HTERT RPE-1 (cell line): ENCODE results near the gene GLIS1.
"Not testable (repeated sequence)": the region's sequence is repeated elsewhere in the genome, so short reads cannot be mapped to it uniquely, and the experiment has no call there.

Experiments
- in situ Hi-C: fragments of 300-500 bp; cut with MboI; formaldehyde crosslinking; loops from 4 replicates; pipeline ENCODE4 v1.14.3; 2020; ENCODE audit warnings: low sequenced_read_pairs

Gene GLIS1

DNA sequence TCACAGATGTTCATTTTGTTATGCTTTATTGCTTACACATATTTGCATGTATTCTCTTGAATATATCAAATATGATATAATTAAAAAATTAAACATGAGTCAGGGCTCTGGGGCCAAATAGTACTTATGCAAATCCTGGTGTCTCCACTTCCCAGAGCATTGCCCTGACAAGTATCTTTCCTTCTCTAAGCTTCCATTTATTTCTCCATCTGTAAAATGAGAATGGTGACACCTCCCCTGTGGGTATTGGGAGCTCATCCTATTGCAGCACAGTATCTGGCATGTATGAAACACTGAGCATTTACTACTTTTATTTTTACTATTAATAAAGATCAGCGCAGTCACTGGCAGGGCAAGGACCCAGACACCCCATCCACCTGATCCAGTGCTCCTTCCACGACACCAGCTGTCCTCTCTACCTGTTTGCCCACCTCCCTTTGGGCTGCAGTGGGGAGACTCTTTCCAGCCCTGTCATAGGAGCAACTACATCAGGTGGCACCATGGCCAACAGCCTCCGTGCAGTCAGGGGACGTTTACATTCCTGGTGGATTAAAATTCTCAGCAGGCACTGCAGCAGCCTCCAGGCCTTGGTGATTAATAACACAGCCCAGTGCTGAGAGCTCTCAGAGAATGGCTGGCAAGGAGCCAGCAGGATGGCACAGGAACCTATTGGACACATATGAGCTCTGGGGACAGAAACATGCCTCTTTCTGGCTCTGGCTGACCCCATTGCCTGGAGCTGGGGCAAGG, 166.7 kb downstream of the GLIS1 start:
- in situ Hi-C loops = no loop called here

DNA sequence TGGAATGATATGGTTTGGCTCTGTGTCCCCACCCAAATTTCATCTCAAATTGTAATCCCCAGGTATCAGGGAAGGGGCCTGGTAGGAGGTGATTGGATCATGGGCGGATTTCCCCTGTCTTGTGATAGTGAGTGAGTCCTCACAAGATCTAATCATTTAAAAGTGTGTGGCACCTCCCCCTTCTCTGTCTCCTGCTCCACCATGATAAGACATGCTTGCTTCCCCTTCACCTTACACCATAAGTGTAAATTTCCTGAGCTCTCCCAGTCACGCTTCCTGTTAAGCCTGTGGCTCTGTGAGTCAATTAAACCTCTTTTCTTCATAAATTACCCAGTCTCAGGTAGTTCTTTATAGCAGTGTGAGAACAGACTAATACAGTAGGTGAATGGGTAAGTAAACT, 170.4 kb downstream of the GLIS1 start:
- in situ Hi-C loops = no loop called here

DNA sequence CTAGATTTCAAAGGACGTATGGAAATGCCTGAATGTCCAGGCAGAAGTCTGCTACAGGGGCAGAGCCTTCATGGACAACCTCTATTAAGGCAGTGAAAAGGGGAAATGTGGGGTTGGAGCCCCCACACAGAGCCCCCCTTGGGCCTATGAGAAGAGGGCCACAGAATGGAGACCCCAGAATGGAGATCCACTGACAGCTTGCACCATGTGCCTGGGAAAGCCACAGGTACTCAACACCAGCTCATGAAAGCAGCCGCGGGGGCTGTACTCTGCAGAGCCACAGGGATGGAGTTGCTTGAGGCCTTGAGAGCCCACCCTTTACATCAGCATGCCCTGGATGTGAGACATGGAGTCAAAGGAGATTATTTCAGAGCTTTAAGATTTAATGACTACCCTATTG, 171.1 kb downstream of the GLIS1 start:
- in situ Hi-C loops = no loop called here

DNA sequence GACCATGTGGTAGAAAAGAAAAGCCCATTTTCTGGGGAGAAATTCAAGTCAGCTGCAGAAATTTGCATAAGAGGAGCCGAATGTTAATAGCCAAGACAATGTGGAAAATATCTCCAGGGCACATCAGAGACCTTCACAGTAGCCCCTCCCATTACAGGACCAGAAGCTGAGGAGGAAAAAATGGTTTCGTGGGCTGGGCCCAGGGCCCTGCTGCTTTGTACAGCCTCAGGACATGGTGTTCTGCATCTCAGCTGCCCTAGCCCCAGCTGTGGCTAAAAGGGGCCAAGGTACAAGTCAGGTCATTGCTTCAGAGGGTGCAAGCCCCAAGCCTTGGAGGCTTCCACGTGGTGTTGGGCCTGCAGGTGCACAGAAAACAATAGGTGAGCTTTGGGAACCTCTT, 171.5 kb downstream of the GLIS1 start:
- in situ Hi-C loops = no loop called here

DNA sequence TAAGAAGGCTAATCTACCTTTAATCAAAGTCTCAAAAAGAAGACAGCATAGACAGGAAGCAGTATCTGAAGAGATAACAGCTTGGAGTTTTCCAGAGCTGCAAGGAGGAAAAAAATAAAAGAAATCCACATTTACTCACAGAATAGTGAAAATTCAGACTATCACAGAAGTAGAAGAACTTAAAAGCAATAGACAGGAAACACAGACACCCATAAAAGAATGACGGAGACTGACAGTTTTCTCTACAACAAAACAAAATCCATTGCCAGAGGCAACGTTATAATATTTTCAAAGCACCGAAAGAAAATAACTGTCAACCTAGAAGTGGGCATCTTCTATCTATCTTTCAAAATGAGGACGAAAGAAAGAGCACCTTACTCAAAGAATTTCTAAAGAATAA, 175.4 kb downstream of the GLIS1 start:
- in situ Hi-C loops = no loop called here

DNA sequence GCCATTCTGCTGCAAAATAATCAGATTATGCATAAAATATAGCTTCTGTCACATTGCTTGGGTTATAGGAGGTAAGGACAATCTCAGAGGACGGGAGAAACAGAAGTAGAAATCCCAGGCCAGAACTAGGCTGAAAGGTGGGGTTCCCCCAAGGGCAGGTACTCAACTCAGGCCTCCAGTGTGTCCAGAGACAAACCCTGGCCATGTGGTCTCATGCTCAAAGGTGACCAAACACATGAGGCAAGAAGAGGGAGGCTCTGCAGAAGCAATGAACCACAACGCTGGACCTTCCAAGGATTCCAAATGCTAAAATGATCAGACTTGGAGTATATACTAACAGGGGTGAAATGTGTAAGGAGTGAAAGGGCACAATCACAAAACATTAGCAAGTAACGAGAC, 176.0 kb downstream of the GLIS1 start:
- in situ Hi-C loops = no loop called here

DNA sequence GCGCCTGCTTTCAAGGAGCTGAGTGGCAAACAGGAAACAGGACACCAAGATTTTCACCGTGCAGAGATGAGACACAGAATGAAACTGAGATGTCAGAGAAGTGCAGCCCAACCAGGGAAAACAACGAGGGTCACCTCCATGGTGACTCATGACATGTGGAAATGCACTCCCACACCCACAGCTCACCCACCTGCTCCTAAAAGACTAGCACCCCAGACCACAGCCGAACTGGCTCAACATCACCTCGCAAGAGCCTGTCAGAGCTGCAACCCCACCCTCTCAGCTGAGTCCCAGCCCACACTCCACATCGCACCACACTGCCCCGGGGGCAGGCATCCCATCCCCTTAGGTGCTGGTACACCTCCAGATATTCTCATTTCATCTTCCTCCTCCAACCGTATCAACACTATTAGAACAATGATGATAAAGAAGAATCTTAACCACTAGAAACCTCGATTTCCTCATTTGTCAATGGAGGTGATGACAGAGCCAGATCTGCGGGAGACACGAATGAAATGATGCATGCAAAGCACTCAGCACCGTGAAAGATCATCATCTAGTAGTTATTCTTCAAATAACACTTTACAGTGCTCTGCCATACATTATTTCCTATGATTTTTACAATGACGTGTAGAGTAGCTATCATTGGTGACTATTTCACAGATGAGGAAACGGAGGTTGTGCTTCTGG, 176.5 kb downstream of the GLIS1 start:
- in situ Hi-C loops = no loop called here

DNA sequence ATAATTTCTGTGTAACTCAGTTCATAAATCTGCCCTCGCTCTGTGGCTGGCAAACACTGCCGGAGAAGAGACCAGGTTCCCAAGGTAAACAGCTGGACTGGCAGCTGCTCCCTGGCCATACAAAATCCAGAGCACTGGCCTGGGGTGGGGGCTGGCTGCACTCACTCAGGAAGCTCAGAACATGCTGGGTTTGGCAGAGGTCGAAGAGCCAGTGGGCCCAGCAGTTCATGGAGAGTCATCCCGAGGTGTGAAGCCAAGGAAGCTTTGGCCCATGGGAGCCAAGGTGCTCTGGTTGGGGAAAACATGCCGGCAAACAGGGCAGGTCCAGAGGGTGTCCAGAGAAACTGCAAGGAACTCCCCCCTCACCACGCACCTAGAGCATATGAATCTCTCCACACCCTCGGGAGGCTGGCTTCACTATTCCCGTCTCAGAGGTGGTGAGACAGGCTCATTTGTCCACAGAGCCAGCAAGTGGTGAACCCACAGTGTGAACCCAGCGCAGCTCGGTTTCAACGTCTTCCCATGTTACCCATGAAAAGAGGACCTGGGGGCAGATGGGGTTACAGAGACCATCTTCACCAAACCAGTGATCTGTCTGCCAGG, 177.4 kb downstream of the GLIS1 start:
- in situ Hi-C loops = no loop called here

DNA sequence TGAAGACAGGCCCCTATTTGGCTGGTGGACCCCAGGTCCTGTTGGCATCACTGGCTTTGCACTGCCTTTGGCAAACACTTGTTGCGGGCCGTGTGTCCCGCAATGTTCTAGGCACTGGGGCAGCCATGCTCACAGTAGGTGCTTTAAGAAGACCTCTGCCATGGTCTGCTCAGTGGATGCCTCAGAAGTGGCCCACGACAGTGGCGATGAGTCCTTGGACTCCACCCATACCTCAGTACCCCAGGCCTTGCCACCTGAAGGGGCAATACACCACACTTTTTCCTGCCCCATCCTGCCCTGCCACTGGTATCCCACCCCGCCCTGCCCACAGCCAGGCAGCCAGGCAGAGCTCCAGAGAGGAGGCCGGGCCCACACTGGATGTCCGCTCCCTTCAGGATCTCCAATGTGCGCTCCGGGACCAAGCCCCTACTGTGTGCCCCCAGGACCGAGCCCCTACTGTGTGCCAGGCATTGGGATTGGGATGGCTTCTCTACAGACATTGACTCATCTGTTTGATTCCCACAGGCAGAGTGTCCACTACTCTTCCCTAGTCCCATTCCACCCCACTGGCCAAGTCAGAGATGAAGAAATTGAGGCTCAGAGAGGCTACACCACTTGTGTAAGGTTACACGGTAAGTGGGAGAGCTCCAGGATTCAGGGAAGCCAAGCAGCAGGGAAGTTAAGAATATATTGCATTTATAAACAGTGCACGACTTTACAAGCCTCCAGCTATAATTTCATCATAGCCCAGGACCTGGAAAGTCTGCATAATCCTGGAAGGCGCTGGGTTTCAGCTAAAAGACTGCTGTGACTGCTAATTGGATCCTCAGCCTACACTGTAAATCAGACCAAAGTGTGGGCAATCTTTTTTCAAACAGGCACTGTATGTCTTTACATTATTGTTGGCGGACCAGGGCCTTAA, 178.1 kb downstream of the GLIS1 start:
- in situ Hi-C loops = no loop called here

DNA sequence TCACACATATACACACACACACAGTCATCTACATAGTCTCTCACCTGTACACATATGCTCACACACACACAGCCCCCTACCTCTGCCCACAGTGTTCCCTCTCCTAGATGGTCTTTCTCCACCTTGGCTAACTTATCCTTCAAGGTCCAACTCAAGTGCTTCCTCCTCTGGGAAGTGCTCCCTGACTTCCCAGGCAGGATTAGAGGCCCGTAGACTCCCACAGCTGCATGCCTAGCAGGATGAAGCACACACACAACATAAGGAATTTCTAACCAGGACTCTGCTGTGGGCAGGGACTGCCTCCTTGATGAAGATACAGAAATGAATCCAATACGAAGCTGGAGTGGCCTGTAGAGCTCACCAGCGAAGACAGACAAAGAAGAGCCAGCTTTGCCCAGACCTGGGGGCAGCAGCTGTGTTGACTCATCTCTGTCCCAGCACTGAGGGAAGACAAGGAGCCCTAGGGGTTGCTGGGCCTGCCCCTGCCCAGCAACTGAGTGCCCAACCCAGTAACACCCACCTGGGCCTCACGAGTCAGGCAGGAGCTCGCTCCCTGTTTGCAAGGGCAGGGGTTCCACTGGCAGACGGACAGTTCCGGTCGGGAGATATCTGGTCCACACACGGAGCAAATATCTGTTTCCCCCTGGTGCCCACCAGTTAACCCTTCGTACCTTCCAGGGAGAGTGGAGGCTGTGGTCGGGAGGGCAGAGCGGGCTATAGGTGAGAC, 178.9 kb downstream of the GLIS1 start:
- in situ Hi-C loops = no loop called here

DNA sequence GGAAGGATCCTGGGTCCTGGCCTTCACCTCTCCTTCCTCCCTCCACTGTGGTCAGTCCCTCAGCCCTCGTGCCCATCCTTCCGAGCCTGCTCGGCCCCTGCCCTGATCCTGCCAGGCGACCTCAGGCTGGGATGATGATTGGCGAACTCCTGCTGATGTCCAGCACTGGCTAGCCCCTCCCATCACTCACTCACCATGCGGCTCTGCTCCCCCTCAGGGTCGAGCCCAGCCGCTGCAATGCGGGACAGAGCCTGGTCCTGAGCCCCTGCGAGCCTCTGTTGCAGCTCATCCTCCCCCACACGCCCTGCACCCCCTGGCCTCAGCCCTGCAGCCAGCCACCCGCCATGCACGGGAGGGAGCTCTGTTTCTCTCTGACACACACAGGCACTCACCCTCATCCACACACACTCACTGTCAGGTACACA, 179.6 kb downstream of the GLIS1 start:
- in situ Hi-C loops = no loop called here

DNA sequence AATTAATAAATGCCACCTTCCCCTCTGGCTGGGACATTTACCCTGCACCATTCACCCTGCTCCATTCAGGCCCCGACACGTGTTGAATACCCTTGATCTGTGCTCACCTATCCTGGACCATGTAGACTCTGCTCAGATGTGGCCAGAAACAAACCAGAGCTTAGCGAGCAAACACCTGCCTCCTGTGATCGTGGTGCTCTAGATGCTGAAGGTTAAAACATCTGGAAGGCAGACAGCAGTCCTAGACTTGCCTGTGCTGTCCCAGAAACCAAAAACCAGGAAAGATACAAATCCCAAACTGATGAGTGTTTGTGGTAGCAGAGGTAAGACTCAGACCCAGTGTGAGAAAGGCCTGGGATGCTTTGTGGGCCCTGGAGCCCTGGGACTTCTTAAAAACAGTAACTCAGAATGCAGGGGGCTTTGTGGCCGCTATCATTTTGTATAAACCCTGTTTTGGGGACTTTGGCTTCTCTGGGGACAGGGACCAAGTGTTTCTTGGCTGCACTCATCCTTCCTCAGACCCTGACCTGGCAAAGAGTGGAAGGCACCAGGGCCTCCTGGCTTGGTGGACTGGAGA, 180.1 kb downstream of the GLIS1 start:
- in situ Hi-C loops = no loop called here

DNA sequence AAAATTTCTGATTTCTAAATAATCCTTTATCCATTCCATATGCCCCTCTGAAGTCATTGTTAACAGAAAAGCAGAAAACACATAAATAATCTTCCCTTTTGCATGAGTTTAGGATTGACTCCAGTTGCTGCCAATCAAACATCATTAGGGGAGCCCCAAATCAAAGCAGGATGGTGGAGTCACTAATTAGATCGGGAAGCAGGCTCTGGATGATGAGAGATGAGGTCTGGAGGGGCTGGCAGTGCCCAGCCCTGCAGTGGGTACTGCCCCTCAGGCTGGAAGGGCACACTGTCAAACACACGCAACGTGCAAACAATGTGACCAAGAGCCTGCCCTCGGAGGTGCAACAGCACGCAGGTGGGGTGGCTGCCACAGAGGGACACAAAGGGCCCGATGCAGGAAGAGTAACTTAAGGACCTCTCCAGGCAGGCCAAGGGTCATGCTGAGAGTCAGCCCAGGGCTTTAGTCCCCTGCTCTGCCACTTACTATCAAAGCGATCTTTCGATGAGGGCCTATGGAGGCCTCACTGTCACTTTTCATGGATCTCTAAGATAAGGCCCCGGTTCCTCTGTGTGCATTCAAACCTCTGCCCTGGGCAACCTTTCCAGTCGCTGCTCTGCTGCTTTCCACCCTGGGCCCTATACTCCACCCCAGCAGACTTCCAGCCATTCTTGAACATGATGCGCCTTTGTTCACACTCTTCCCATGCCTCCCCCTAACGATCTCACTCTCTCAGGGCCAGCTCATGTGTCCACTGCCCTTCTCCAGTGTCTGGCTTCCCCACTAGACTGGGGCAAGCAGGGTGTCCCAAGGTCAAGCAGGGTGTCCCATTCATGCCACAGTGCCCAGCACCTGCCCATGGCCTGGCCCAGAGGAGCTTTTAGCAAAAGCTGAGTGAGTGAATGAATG, 180.9 kb downstream of the GLIS1 start:
- in situ Hi-C loops = no loop called here

DNA sequence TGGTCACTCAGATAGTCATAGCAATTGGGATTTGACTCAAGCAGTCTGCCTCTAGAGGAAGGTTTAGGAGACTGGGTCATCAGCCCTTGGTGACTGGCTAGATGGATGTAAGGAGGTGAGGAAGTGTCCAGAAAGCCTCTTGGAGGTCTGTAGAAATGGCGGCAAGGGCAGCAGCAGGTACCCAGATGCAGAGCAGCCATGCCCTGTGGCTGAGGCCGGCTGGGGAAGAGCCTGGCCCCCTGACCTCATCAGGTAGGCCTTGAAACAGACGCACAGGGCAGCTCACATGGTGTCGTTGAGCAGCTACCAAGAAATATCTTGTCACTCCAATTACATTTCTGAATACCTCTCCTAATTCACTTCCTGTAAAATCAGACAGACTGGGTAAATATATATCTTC, 181.6 kb downstream of the GLIS1 start:
- in situ Hi-C loops = no loop called here

DNA sequence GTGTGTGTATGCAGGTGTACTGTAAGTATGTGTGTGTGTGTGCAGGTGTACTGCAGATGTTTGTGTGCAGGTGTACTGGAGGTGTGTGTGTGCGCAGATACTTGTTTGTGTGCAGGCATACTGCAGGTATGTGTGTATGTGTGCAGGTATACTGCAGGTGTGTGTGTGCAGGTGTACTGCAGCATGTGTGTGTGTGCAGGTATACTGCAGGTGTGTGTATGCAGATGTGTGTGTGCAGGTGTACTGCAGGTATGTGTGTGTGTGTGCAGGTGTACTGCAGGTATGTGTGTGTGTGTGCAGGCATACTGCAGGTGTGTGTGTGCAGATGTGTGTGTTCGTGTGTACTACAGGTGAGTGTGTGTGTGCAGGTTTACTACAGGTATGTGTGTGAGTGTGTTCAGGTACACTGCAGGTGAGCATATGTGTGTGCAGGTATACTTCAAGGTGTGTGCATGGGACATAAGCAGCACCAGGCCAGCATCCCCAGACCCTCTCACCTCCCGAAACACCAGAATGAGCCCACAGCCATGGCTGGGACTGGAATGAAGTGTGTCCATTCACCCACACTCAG, 182.2 kb downstream of the GLIS1 start:
- in situ Hi-C loops = no loop called here

DNA sequence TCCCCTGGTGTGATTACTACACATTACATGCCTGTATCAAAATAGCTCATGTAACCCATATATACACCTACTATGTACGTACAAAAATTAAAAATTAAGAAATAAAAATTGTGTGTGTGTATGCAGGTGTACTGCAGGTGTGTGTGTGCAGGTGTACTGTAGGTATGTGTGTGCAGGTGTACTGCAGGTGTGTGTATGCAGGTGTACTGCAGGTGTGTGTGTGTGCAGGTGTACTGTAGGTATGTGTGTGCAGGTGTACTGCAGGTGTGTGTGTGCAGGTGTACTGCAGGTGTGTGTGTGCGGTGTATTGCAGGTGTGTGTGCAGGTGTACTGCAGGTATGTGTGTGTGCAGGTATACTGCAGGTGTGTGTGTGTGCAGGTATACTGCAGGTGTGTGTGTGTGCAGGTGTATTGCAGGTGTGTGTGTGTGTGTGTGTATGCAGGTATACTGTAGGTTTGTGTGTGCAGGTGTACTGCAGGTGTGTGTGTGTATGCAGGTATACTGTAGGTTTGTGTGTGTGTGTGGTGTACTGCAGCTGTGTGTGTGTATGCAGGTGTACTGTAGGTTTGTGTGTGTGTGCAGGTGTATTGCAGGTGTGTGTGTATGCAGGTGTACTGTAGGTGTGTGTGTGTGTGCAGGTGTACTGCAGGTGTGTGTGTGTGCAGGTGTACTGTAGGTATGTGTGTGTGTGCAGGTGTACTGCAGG, 183.2 kb downstream of the GLIS1 start:
- in situ Hi-C loops = not testable (repeated sequence)

DNA sequence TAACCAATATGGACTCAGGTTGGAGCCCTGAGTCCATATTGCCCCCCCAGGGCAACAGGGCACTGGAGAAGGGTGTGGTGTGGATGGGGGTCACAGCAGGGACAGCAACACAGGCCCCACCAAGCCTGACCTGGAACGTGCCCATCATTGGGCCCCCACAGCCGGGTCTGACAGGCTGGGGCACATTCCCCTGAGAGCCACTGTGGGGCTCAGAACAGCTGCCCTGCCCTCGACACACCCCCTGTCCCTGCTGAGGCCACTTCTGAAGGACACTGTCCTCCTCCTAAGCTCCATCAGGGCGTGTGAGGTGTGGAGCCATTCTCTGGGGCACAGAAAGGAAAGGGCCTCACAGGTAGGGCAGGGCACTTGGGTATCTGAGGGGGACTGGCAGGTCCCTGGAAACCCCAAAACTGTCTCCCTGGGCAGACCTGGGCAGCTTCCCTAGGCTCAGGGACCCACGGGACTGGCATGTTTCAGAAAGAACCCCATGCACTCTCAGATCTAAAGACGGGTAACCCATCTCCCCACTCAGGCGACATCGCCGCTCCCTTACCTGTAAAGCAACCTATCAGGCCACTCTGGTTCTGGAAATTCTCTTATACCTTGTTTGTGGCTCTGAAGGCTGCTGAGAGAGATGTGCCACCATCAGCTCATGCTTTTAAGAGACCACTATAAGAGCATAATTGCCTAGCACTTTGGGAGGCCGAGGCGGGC, 184.2 kb downstream of the GLIS1 start:
- in situ Hi-C loops = no loop called here
